Trophoblast cell (in vitro differentiated cells and primary cell): ENCODE data around the gene ABCB8.

Source experiments
- DNase-seq, 2 donors: peaks; one replicate each; pipeline ENCODE4 v3.0.0-alpha.2; 2016
- H2AFZ ChIP-seq: 2 replicates; pipeline ENCODE4 v1.6.1; 2013; ENCODE audit warnings: low read length, moderate library complexity, mild to moderate bottlenecking; ENCODE audit not compliant: insufficient read depth, poor library complexity
- H2AK5ac ChIP-seq: 2 replicates; pipeline ENCODE4 v1.6.1; 2013; ENCODE audit warnings: mild to moderate bottlenecking, low read length
- H2BK120ac ChIP-seq: 2 replicates; pipeline ENCODE4 v1.6.1; 2013; ENCODE audit warnings: low read length, mild to moderate bottlenecking, moderate library complexity; ENCODE audit not compliant: insufficient read depth, poor library complexity
- H2BK12ac ChIP-seq: 2 replicates; pipeline ENCODE4 v1.6.1; 2013; ENCODE audit warnings: mild to moderate bottlenecking, low read length, moderate library complexity
- H2BK5ac ChIP-seq: 2 replicates; pipeline ENCODE4 v1.6.1; 2013; ENCODE audit warnings: low read length, low read depth, moderate library complexity, mild to moderate bottlenecking; ENCODE audit not compliant: poor library complexity
- H3K14ac ChIP-seq: 2 replicates; pipeline ENCODE4 v1.6.1; 2013; ENCODE audit warnings: mild to moderate bottlenecking, low read length
- H3K18ac ChIP-seq: 2 replicates; pipeline ENCODE4 v1.6.1; 2013; ENCODE audit warnings: mild to moderate bottlenecking, low read length
- H3K23ac ChIP-seq: 2 replicates; pipeline ENCODE4 v1.6.1; 2013; ENCODE audit warnings: low read length
- H3K27ac ChIP-seq: 2 replicates; pipeline ENCODE4 v1.5.1; 2013; ENCODE audit warnings: low read depth, mild to moderate bottlenecking, inconsistent platforms, low read length, moderate library complexity
- H3K27me3 ChIP-seq: 2 replicates; pipeline ENCODE4 v1.6.1; 2013; ENCODE audit warnings: inconsistent platforms, mild to moderate bottlenecking, low read length, moderate library complexity; ENCODE audit not compliant: insufficient read depth
- H3K36me3 ChIP-seq, 2 experiments: 1 replicate in 1 of 2; 2 replicates in 1 of 2; pipeline ENCODE4 v1.6.1; 2013; ENCODE audit warnings: low read length in 2 of 2, mild to moderate bottlenecking in 2 of 2, moderate library complexity in 1 of 2; ENCODE audit not compliant: insufficient read depth in 2 of 2, control insufficient read depth in 1 of 2
- H3K4ac ChIP-seq: 2 replicates; pipeline ENCODE4 v1.6.1; 2013; ENCODE audit warnings: low read depth, mild to moderate bottlenecking, low read length, moderate library complexity
- H3K4me1 ChIP-seq, 2 experiments: 1 replicate in 1 of 2; 2 replicates in 1 of 2; pipeline ENCODE4 v1.6.1; 2013; ENCODE audit warnings: low read length in 2 of 2, mild to moderate bottlenecking in 2 of 2, moderate library complexity in 1 of 2; ENCODE audit not compliant: insufficient read depth in 2 of 2, control insufficient read depth in 1 of 2
- H3K4me2 ChIP-seq: 2 replicates; pipeline ENCODE4 v1.6.1; 2013; ENCODE audit warnings: inconsistent platforms, mild to moderate bottlenecking, low read length, moderate library complexity
- H3K4me3 ChIP-seq: 2 replicates; pipeline ENCODE4 v1.5.1; 2013; ENCODE audit warnings: mild to moderate bottlenecking, low read depth, low read length, inconsistent platforms
- H3K79me1 ChIP-seq: one replicate; pipeline ENCODE4 v1.6.1; 2013; ENCODE audit warnings: low read length
- H3K79me2 ChIP-seq: 2 replicates; pipeline ENCODE4 v1.6.1; 2013; ENCODE audit warnings: low read length, mild to moderate bottlenecking; ENCODE audit not compliant: control insufficient read depth, insufficient read depth, poor library complexity
- H3K9ac ChIP-seq: 2 replicates; pipeline ENCODE4 v1.6.1; 2013; ENCODE audit warnings: mild to moderate bottlenecking, low read length
- H3K9me3 ChIP-seq: 2 replicates; pipeline ENCODE4 v1.6.1; 2013; ENCODE audit warnings: low read depth, mild to moderate bottlenecking, control low read depth, inconsistent platforms, low read length; ENCODE audit not compliant: insufficient read depth
- H4K12ac ChIP-seq: 2 replicates; pipeline ENCODE4 v1.6.1; 2013; ENCODE audit warnings: low read depth, mild to moderate bottlenecking, low read length, moderate library complexity
- H4K8ac ChIP-seq: 2 replicates; pipeline ENCODE4 v1.6.1; 2013; ENCODE audit warnings: low read depth, mild to moderate bottlenecking, low read length, moderate library complexity
- H4K91ac ChIP-seq: one replicate; pipeline ENCODE4 v1.6.1; 2013; ENCODE audit warnings: low read depth, mild to moderate bottlenecking, low read length, moderate library complexity
- WGBS: extraction: QIAGEN DNeasy Blood & Tissue Kit; methylation state at CpG from one replicate; pipeline ENCODE4 v1.1.7; 2013; ENCODE audit warnings: missing lambda C conversion rate; ENCODE audit not compliant: insufficient read length, insufficient coverage; ENCODE audit errors: extremely low coverage; 5-methylcytosine and 5-hydroxymethylcytosine counted together

Gene ABCB8

GRCh38 chr7:151043959-151044358 is 15.7 kb downstream of the ABCB8 start:
- Histone ChIP-seq H3K18ac (no peak overlapping the region), H3K4ac (no peak overlapping the region), H4K91ac (no peak overlapping the region), H2BK12ac (no peak overlapping the region), H4K8ac (no peak overlapping the region), H2BK5ac (no peak overlapping the region), H2AK5ac (no peak overlapping the region), H3K4me1 (peaks cover 12 to 13% of the 10 kb centered on the region in 2 experiments), H3K36me3 (peaks cover 26 to 33% of the 10 kb centered on the region in 2 experiments), H3K79me2 (no peaks in the 10 kb centered on the region), H3K4me2 (no peak overlapping the region), H3K79me1 (peaks cover 8% of the 10 kb centered on the region), H3K27me3 (no peaks in the 10 kb centered on the region), H3K14ac (no peak overlapping the region), H2BK120ac (no peak overlapping the region), H4K12ac (no peak overlapping the region), H2AFZ (no peak overlapping the region), H3K9ac (no peak overlapping the region), H3K4me3 (no peak overlapping the region), H3K9me3 (peaks cover 3% of the 10 kb centered on the region), H3K27ac (no peak overlapping the region), H3K23ac (no peak overlapping the region)
- no CpG with 5 or more reads among the region's 20 CpGs for WGBS
- DNase-seq, result no peak

- Histone ChIP-seq H2AFZ (no peak overlapping the region), H2BK12ac (no peak overlapping the region), H3K14ac (no peak overlapping the region), H3K4me3 (no peak overlapping the region), H3K79me1 (peaks cover 2% of the 10 kb centered on the region), H4K12ac (no peak overlapping the region), H2BK5ac (no peak overlapping the region), H2BK120ac (no peak overlapping the region), H3K23ac (no peak overlapping the region), H3K36me3 (peaks cover 26 to 33% of the 10 kb centered on the region in 2 experiments), H3K4ac (no peak overlapping the region), H4K8ac (no peak overlapping the region), H3K79me2 (no peaks in the 10 kb centered on the region), H3K4me1 (peaks cover under 1 to 2% of the 10 kb centered on the region in 2 experiments), H3K27ac (no peak overlapping the region), H3K4me2 (no peak overlapping the region), H3K18ac (no peak overlapping the region), H3K9me3 (peaks cover 6% of the 10 kb centered on the region), H3K9ac (no peak overlapping the region), H2AK5ac (no peak overlapping the region), H4K91ac (no peak overlapping the region), H3K27me3 (no peaks in the 10 kb centered on the region)
- no peak for DNase-seq
- no CpG with 5 or more reads among the region's 11 CpGs for WGBS
Measured at GRCh38 chr7:151045262-151045661, 17.0 kb downstream of the ABCB8 start.

DNA sequence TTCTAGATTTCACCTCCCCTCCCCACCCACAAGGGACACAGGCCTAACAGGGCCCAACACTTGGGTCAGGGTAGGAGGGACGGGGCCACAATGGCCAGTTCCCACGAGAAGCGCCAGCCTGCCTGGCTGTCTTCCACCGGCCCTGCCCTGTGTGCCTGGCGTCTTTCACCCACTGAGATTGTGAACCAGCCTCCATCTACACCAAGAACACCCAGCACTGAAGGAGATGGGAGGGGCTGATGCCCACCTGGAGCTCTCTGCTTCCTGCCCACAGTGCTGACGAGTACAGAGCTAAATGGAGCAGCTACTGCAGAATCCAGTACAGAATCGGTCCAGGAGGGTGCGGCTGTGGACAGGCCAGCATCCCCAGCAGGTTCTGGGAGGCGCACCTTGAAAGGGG is 17.7 kb downstream of the ABCB8 start:
- DNase-seq, result no peak
- no CpG with 5 or more reads among the region's 9 CpGs for WGBS
- H3K36me3 ChIP-seq, result peaks cover 26 to 31% of the 10 kb centered on the region in 2 experiments
- H3K27ac ChIP-seq, result no peak overlapping the region
- no peaks in the 10 kb centered on the region for H3K79me2 ChIP-seq
- H3K9me3 ChIP-seq, result peaks cover 6% of the 10 kb centered on the region
- H3K4ac ChIP-seq, result no peak overlapping the region
- H3K79me1 ChIP-seq, result no peaks in the 10 kb centered on the region
- no peak overlapping the region for H2BK12ac ChIP-seq
- H3K27me3 ChIP-seq, result peaks cover 7% of the 10 kb centered on the region
- H3K9ac ChIP-seq, result no peak overlapping the region
- no peak overlapping the region for H2BK120ac ChIP-seq
- no peak overlapping the region for H2AFZ ChIP-seq
- no peak overlapping the region for H3K4me3 ChIP-seq
- peaks cover 1 to 3% of the 10 kb centered on the region in 2 experiments for H3K4me1 ChIP-seq
- H2AK5ac ChIP-seq, result no peak overlapping the region
- H4K12ac ChIP-seq, result no peak overlapping the region
- H2BK5ac ChIP-seq, result no peak overlapping the region
- H3K18ac ChIP-seq, result no peak overlapping the region
- no peak overlapping the region for H4K8ac ChIP-seq
- H3K23ac ChIP-seq, result no peak overlapping the region
- H3K4me2 ChIP-seq, result no peak overlapping the region
- H4K91ac ChIP-seq, result no peak overlapping the region
- no peak overlapping the region for H3K14ac ChIP-seq

- no peaks in the 10 kb centered on the region for H3K79me1 ChIP-seq
- H2BK12ac ChIP-seq, result no peak overlapping the region
- no peak overlapping the region for H4K91ac ChIP-seq
- H3K36me3 ChIP-seq, result peaks cover 23 to 24% of the 10 kb centered on the region in 2 experiments
- H3K4ac ChIP-seq, result no peak overlapping the region
- no peak overlapping the region for H2AFZ ChIP-seq
- H3K27me3 ChIP-seq, result peaks cover 8% of the 10 kb centered on the region
- no peak overlapping the region for H3K4me2 ChIP-seq
- no peak overlapping the region for H2BK5ac ChIP-seq
- no peak for DNase-seq
- H2BK120ac ChIP-seq, result no peak overlapping the region
- no peak overlapping the region for H4K12ac ChIP-seq
- H3K23ac ChIP-seq, result no peak overlapping the region
- no CpG with 5 or more reads among the region's 14 CpGs for WGBS
- H4K8ac ChIP-seq, result no peak overlapping the region
- no peak overlapping the region for H3K9ac ChIP-seq
- H3K18ac ChIP-seq, result no peak overlapping the region
- peaks cover 2 to 6% of the 10 kb centered on the region in 2 experiments for H3K4me1 ChIP-seq
- no peak overlapping the region for H2AK5ac ChIP-seq
- H3K79me2 ChIP-seq, result no peaks in the 10 kb centered on the region
- H3K14ac ChIP-seq, result no peak overlapping the region
- H3K4me3 ChIP-seq, result no peak overlapping the region
- H3K9me3 ChIP-seq, result peaks cover 6% of the 10 kb centered on the region
- H3K27ac ChIP-seq, result no peak overlapping the region
Measured at GRCh38 chr7:151046603-151047573, 18.6 kb downstream of the ABCB8 start.
